Caki2 (cell line): ENCODE data around the gene SCAF11. TPM values are rescaled to one million over a fixed set of nuclear protein-coding genes. Genes with fewer than 3 reads are reported as not detected.

ENCODE experiments used
- DNase-seq: peaks from one replicate; pipeline ENCODE4 v3.0.0-alpha.2; 2015; ENCODE audit warnings: low read depth
- in situ Hi-C: cut with HindIII; loops from 2 replicates; pipeline ENCODE4 v1.10.0; 2016; ENCODE audit warnings: low sequenced_read_pairs, low pct_unique_long_range_greater_than_20kb, mixed read lengths
- total RNA-seq: library from RNA; depleted of rRNA; stranded (reverse); fragments of >200 nt; shearing (Covaris generic); gene quantifications from 2 replicates; pipeline ENCODE4 v1.2.3, GENCODE V29; 2014; ENCODE audit warnings: low replicate concordance

The SCAF11 gene
- total RNA-seq, 1 experiment from 2014 or later = 71.4 TPM

DNA sequence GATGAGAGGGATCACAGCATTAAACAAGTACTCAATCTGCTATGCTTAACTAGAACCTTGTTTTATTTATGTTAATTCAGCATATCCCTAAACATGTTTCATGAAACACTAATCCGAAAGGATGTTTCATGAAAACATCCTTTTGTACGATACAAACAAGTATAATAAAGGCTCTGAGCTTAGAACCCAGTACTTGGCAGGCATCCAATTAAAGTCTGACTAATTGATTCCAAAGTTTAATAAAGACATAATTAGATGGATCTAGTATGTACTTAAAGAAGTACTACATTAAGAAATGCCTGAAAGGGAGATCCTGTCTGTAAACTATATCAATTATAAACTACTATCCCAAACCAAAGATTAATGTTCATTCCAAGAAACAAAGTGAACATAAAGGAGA lies 51.8 kb downstream of the SCAF11 start:
- no peak for DNase-seq
- in situ Hi-C loops = no loop called here

- in situ Hi-C loops = no loop called here
- no peak for DNase-seq
Observed at GRCh38 chr12:45934956-45935355, 55.4 kb downstream of the SCAF11 start.

- no peak for DNase-seq
- in situ Hi-C loops = no loop called here
Observed at GRCh38 chr12:45933504-45933903, 56.9 kb downstream of the SCAF11 start.

DNA sequence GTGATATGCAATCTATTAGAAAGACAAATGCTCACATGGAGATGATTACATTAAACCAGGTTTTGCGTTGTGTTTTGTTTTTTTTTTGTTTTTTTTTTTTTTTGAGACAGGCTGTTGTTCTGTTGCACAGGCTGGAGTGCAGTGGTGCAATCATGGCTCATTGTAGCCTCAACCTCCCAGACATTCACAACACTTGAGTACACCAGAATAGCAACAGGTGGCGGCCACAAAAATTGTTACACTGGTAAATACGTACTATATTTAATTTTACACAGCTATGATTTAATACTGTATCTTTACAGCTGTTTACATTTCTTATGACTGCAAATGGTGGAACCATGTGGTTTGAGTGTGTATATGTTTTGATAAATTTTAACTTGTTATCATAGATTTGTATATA lies 60.0 kb downstream of the SCAF11 start:
- in situ Hi-C loops = no loop called here
- no peak for DNase-seq

DNA sequence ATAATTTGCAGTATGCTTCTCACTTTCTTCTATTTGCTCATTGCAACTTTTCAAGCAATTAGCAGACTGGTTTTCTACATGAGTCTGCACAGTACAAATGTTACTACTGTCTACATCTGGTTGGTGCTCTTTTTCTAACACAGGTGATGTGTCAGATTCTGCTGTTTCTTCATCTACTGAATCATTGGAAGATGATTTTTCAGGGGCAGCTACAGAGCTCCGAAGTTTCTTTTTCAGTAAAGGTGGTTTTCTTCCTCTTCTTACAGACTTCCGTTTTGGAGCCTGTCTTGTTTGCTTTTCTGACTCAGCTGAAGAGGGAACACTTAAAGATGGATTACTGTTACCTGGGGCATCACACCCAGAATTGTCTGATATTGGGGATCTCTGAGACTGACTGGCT lies 62.1 kb downstream of the SCAF11 start:
- DNase-seq = no peak
- in situ Hi-C loops = no loop called here

DNA sequence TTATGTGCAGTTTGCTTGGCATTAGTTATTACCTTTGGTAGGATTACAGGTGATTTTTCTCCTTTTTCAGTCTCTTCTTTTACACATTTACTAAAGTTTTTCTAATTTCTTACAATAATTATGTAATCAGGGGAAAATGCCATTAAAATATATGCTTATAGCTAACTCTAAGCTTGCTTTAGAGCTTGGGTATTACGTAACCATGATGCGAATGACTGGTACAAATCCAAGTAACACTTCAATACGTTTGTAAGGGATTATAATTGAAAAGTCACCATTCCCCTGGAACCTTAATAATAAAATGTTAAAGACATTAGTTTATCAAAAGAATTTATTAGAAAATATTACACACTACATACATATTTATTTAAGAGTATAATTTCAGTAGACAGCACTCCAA lies 71.6 kb downstream of the SCAF11 start:
- no peak for DNase-seq
- in situ Hi-C loops = no loop called here

DNA sequence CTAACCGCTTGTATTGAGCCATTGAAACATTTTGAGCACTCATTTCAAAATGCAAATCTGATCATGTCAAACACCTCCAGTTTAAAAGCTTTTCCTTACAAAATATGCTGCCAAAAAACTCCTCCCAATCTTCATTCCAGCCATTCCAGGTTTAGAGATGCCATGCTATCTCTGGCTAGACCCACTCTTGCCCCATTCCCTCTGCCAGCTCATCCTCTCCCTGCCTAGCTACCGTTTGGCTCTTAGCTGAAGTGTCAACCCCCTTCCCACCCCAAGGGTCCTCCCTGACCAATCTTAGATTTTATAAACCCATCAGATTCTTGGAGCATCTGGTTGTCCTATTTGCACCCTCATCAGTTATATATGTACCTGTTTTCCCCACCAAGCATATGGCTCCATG lies 75.0 kb downstream of the SCAF11 start:
- in situ Hi-C loops = no loop called here
- DNase-seq = no peak

GRCh38 chr12:45914090-45914489 lies 76.3 kb downstream of the SCAF11 start:
- DNase-seq = peak; percentile 24
- in situ Hi-C loops = no loop called here

- in situ Hi-C loops = no loop called here
- DNase-seq = no peak
Observed at GRCh38 chr12:45913631-45914030, 76.7 kb downstream of the SCAF11 start.

GRCh38 chr12:45912774-45913173 lies 77.6 kb downstream of the SCAF11 start:
- in situ Hi-C loops = no loop called here
- no peak for DNase-seq

GRCh38 chr12:45909041-45909713 lies 81.2 kb downstream of the SCAF11 start:
- DNase-seq = peak; percentile 18
- in situ Hi-C loops = no loop called here

- in situ Hi-C loops = no loop called here
- DNase-seq = no peak
Observed at GRCh38 chr12:45907955-45908354, 82.4 kb downstream of the SCAF11 start.

DNA sequence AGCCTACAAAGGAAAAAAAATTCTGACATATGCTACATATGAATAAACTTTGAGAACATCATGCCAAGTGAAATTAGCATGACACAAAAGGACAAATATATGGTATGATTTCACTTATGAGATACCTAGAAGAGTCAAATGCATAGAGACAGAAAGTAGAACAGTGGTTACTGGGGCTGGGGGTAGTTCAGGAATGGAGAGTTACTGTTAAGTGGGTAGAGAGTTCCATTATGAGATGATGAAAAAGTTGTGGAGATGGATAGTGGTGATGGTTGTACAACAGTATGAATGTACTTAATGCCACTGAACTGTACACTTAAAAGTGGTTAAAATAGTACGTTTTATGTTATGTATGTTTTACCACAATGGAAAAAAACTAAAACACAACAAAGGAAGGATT lies 92.3 kb downstream of the SCAF11 start:
- in situ Hi-C loops = no loop called here
- DNase-seq = no peak

- in situ Hi-C loops = no loop called here
- no peak for DNase-seq
Observed at GRCh38 chr12:45895961-45896360, 94.4 kb downstream of the SCAF11 start.

DNA sequence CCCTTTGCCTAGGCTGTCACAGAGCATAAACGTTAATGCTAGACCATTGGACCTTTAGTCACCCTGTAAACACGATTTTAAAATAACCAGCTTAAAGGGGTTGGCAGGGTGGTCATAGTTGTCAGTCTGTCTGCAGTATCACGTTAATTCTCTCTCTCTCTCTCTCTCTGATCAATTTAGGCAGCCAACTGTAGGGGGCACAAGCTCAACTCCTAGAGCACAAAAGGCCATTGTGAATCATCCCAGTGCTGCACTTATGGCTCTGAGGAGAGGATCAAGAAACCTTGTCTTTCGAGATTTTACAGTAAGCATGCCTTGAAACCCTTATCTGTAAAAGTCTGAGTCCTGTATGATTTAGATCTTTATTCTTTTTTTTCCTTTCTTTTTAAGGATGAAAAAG lies 97.1 kb downstream of the SCAF11 start:
- in situ Hi-C loops = no loop called here

DNA sequence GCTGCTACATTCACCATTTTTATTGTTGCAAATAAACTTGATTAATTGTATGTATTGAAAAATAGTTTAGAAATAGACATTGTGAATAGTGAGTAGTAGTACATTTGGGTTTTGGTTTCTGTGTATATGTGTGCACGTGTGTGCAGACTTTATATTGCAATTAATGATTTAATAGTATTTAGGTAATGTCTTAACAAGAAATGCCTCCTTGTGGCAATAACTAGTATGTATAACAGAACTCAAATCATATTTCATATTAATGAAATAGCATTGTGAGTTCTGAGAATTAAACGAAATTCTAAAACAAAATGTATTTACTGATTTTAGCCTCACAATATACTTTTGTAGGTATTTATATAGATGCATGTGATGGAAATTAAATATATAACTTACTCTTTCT lies 100.1 kb downstream of the SCAF11 start:
- in situ Hi-C loops = no loop called here
- DNase-seq = no peak

More for the DNA sequence above, 97.1 kb downstream of the SCAF11 start:
- no peak for DNase-seq

DNA sequence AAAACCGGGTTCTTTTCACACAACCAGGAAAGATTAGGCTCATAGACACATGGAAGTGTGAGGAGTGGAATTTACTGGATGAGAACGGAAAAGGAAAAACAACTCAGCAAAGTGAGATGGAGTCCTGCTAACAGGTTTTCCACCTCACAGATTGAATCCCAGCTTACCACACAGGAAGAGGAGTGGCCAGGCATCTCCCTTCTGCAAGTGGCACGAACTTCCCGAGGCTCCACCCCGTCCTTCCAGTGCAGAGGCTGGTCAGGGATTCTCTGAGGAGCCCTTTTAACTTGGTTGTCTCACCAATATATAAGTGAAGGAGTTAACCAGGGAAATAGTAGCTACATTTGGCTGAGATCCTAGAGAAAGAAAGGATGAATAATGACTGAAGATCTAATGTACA lies 102.8 kb downstream of the SCAF11 start:
- in situ Hi-C loops = no loop called here
- DNase-seq = no peak

DNA sequence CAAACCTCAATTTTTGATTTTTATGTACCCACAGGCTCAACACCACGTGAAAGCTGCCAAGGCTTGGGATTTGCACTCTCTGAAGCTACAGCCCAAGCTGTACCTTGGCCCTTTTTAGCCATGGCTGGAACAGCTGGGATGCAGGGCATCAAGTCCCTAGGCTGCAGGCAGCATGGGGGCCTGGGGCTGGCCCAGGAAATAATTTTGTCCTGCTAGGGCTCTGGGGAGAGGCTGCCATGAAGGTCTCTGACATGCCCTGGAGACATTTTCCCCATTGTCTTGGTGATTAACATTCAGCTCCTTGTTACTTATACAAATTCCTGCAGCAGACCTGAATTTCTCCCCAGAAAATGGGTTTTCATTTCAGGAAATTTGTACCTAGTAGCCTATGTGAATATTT lies 103.7 kb downstream of the SCAF11 start:
- in situ Hi-C loops = no loop called here
- no peak for DNase-seq

- in situ Hi-C loops = no loop called here
Observed at GRCh38 chr12:45883187-45883586, 107.2 kb downstream of the SCAF11 start.

DNA sequence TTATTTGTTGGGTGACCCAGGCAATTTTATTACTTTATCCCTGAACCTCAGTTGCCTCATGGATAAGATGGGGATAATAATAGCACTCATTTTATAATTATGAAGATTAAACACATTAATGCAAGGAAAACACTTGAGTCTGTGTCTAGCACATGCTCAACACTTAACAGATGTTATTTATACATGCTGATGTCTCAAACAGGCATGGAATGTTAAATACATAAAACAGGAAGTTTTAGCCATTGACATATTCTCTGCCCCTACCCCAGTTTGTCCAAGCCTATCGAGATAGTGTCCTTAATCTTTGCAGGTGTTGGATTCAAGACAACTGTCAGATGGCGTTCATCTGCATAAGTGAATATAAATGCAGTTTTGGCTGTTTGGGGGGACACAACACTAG lies 109.8 kb downstream of the SCAF11 start:
- DNase-seq = no peak
- in situ Hi-C loops = no loop called here

More at GRCh38 chr12:45883187-45883586, 107.2 kb downstream of the SCAF11 start:
- DNase-seq = no peak
